Spleen (tissue), 11 donors: Measurements from ENCODE around the gene EBF4. TPM values are rescaled to one million over a fixed set of nuclear protein-coding genes. Genes with fewer than 3 reads are reported as not detected.

ENCODE experiments used
- DNase-seq: peaks from one replicate; pipeline ENCODE4 v3.0.0-alpha.2; 2020
- H3K27ac ChIP-seq, 8 donors: fragments of 200-600 bp; sonication (generic) in 7 of 8; 1 replicate in 4 of 8; 2 replicates in 4 of 8; pipeline versions ENCODE4 v1.5.0 to v1.8.0; 2016 to 2021; ENCODE audit warnings: inconsistent platforms in 4 of 8, mild to moderate bottlenecking in 4 of 8, moderate library complexity in 1 of 8
- H3K27me3 ChIP-seq, 7 donors: fragments of 200-600 bp; sonication (generic) in 6 of 7; replicated peaks in 1 of 7; 1 replicate in 4 of 7; 2 replicates in 3 of 7; pipeline versions ENCODE4 v1.5.0 to v1.8.0; 2016 to 2021; ENCODE audit warnings: inconsistent platforms in 3 of 7, mild to moderate bottlenecking in 1 of 7
- H3K36me3 ChIP-seq, 6 donors: fragments of 200-600 bp; sonication (generic) in 5 of 6; 1 replicate in 4 of 6; 2 replicates in 2 of 6; pipeline versions ENCODE4 v1.5.0 to v1.8.0; 2016 to 2021; ENCODE audit warnings: inconsistent platforms in 2 of 6
- H3K4me1 ChIP-seq, 6 donors: fragments of 200-600 bp; sonication (generic) in 5 of 6; 1 replicate in 3 of 6; 2 replicates in 3 of 6; pipeline versions ENCODE4 v1.5.0 to v1.8.0; 2016 to 2021; ENCODE audit warnings: inconsistent platforms in 3 of 6
- H3K4me3 ChIP-seq, 8 donors: fragments of 200-600 bp; sonication (generic) in 7 of 8; 1 replicate in 4 of 8; 2 replicates in 4 of 8; pipeline versions ENCODE4 v1.5.0 to v1.8.0; 2016 to 2021; ENCODE audit warnings: inconsistent platforms in 4 of 8, mild to moderate bottlenecking in 4 of 8, moderate library complexity in 2 of 8
- H3K9me3 ChIP-seq, 8 donors: fragments of 200-600 bp; sonication (generic) in 7 of 8; 1 replicate in 4 of 8; 2 replicates in 4 of 8; pipeline versions ENCODE4 v1.5.0 to v1.8.0; 2016 to 2021; ENCODE audit warnings: inconsistent platforms in 4 of 8
- POLR2A ChIP-seq, 3 donors: fragments of 450-650 bp; IDR thresholded peaks; one replicate each; pipeline ENCODE4 v1.5.1; 2017; ENCODE audit warnings: antibody characterized with exemption in 3 of 3, mild to moderate bottlenecking in 1 of 3
- POLR2AphosphoS5 ChIP-seq, 3 donors: sonication (generic); formaldehyde crosslinking; IDR thresholded peaks; one replicate each; pipeline ENCODE4 v1.5.1; 2017; ENCODE audit warnings: antibody characterized with exemption in 3 of 3
- WGBS, 5 donors: extraction: QIAGEN DNeasy Blood & Tissue Kit in 3 of 5; methylation state at CpG; one replicate each; pipeline versions ENCODE4 v1.1.5 to v1.1.7; 2013 to 2018; 5-methylcytosine and 5-hydroxymethylcytosine counted together
- intact Hi-C: fragments of 100-400 bp; cut with DNase I; formaldehyde crosslinking; loops from one replicate; pipeline ENCODE4 v1.15.0; 2023; ENCODE audit warnings: low total_unique reads
- polyA plus RNA-seq, 3 donors: library from polyadenylated mRNA; stranded (reverse); fragments of 200-250 nt; gene quantifications; one replicate each; pipeline ENCODE4 v1.2.1, GENCODE V29; 2013
- total RNA-seq, 7 donors: library from RNA; depleted of rRNA in 3 of 7; stranded (reverse); fragments of >200 nt in 3 of 7; fragmentation: NEBNext Ultra II Directional in 4 of 7; extraction: Animal tissue kit (Norgen Biotek cat#: 25700) in 4 of 7; gene quantifications; one replicate each; pipeline versions ENCODE4 v1.1.0 to v1.2.1, GENCODE V29; 2016 to 2021
- TF ChIP-seq, protein P1 (sequence below), 11 experiments: fragments of 200-600 bp in 7 of 11; fragments of 450-650 bp in 4 of 11; sonication (generic) in 4 of 11; IDR thresholded peaks in 8 of 11; conservative IDR thresholded peaks in 3 of 11; 1 replicate in 7 of 11; 2 replicates in 4 of 11; pipeline versions ENCODE4 v1.4.0 to v1.8.0; 2016 to 2021; ENCODE audit warnings: antibody characterized with exemption in 11 of 11, inconsistent platforms in 4 of 11, mild to moderate bottlenecking in 1 of 11
- donor health status: healthy with polysubstance abuse.
- donor health status: DM: no; HTN: no; CAD: no; lungs with moderate emphysema.
- donor health status: DM: no; HTN: no; CAD: no.
- donor health status: Bipolar disorder and iron deficiency.
- donor health status: healthy.
- donor health status: DM: no; HTN: no; CAD: no.
- donor health status: DM: yes; HTN: yes; CAD: no.

The EBF4 gene
- total and polyA plus RNA-seq, 10 donors, result 2.5 to 19.2 (median 6.4) TPM

GRCh38 chr20:2655331-2656116, 37.1 kb upstream of the EBF4 start:
- intact Hi-C loops, result no loop called here
- Histone ChIP-seq H3K27ac (peak overlapping the region in 1 of 8 donors; percentile 21), H3K36me3 (peaks cover 7 to 70% (median 65%) of the 10 kb centered on the region in 6 donors), H3K27me3 (no peaks in the 10 kb centered on the region), H3K9me3 (no peaks in the 10 kb centered on the region), H3K4me1 (peaks cover 17 to 62% (median 32%) of the 10 kb centered on the region in 6 donors), H3K4me3 (no peak overlapping the region)
- TF ChIP-seq POLR2A (IDR thresholded peaks at IDR 0.05), result no peak
- TF ChIP-seq, protein P1, sequence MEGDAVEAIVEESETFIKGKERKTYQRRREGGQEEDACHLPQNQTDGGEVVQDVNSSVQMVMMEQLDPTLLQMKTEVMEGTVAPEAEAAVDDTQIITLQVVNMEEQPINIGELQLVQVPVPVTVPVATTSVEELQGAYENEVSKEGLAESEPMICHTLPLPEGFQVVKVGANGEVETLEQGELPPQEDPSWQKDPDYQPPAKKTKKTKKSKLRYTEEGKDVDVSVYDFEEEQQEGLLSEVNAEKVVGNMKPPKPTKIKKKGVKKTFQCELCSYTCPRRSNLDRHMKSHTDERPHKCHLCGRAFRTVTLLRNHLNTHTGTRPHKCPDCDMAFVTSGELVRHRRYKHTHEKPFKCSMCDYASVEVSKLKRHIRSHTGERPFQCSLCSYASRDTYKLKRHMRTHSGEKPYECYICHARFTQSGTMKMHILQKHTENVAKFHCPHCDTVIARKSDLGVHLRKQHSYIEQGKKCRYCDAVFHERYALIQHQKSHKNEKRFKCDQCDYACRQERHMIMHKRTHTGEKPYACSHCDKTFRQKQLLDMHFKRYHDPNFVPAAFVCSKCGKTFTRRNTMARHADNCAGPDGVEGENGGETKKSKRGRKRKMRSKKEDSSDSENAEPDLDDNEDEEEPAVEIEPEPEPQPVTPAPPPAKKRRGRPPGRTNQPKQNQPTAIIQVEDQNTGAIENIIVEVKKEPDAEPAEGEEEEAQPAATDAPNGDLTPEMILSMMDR (IDR thresholded peaks at IDR 0.05 in 8 of 11, conservative IDR thresholded peaks at IDR 0.05 in 3 of 11), result no peak
- peak in 1 of 3 donors; percentile 25 for TF ChIP-seq POLR2AphosphoS5 (IDR thresholded peaks at IDR 0.05)
- WGBS, 5 donors, result 88 to 93% (median 92%) methylated on average over 16 to 17 of the region's 17 CpGs
- no peak for DNase-seq

GRCh38 chr20:2656471-2657117, 36.0 kb upstream of the EBF4 start:
- Histone ChIP-seq H3K27me3 (no peaks in the 10 kb centered on the region), H3K4me3 (no peak overlapping the region), H3K36me3 (peaks cover 7 to 81% (median 74%) of the 10 kb centered on the region in 6 donors), H3K27ac (no peak overlapping the region), H3K9me3 (no peaks in the 10 kb centered on the region), H3K4me1 (peaks cover 11 to 52% (median 25%) of the 10 kb centered on the region in 6 donors)
- 88 to 95% (median 92%) methylated on average over 12 of the region's 12 CpGs for WGBS, 5 donors
- intact Hi-C loops, result no loop called here
- no peak for TF ChIP-seq POLR2AphosphoS5 (IDR thresholded peaks at IDR 0.05)
- TF ChIP-seq, protein P1 (IDR thresholded peaks at IDR 0.05 in 8 of 11, conservative IDR thresholded peaks at IDR 0.05 in 3 of 11), result no peak
- no peak for DNase-seq

GRCh38 chr20:2657241-2657640, 35.3 kb upstream of the EBF4 start:
- TF ChIP-seq, protein P1 (IDR thresholded peaks at IDR 0.05 in 8 of 11, conservative IDR thresholded peaks at IDR 0.05 in 3 of 11), result no peak
- no peak for TF ChIP-seq POLR2AphosphoS5 (IDR thresholded peaks at IDR 0.05)
- TF ChIP-seq POLR2A (IDR thresholded peaks at IDR 0.05), result no peak
- Histone ChIP-seq H3K4me1 (peaks cover 11 to 54% (median 25%) of the 10 kb centered on the region in 6 donors), H3K36me3 (peaks cover 7 to 87% (median 81%) of the 10 kb centered on the region in 6 donors), H3K27ac (no peak overlapping the region), H3K4me3 (no peak overlapping the region), H3K9me3 (no peaks in the 10 kb centered on the region), H3K27me3 (no peaks in the 10 kb centered on the region)
- no peak for DNase-seq
- intact Hi-C loops, result no loop called here
- 69 to 96% (median 82%) methylated on average over 5 of the region's 5 CpGs for WGBS, 5 donors

DNA sequence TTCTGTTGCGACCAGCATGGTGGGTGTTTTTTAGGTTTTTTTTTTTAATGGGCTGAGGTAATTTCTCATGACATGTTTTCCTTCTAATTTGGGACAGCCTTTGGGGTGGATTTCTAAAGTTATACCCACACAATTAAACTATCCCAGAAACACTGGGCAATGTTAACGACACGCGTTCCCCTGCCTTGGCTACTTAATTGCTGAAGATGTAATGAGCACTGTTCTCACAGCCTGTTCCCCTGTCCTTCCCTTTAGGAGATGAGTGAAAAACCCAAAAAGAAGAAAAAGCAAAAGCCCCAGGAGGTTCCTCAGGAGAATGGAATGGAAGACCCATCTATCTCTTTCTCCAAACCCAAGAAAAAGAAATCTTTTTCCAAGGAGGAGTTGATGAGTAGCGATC, 34.9 kb upstream of the EBF4 start:
- Histone ChIP-seq H3K4me3 (no peak overlapping the region), H3K4me1 (peaks cover 11 to 58% (median 29%) of the 10 kb centered on the region in 6 donors), H3K36me3 (peaks cover 7 to 91% (median 83%) of the 10 kb centered on the region in 6 donors), H3K27ac (no peak overlapping the region), H3K27me3 (no peaks in the 10 kb centered on the region), H3K9me3 (no peaks in the 10 kb centered on the region)
- intact Hi-C loops, result no loop called here
- no peak for DNase-seq
- 80 to 93% (median 88%) methylated on average over 5 of the region's 5 CpGs for WGBS, 5 donors
- TF ChIP-seq POLR2A (IDR thresholded peaks at IDR 0.05), result no peak
- TF ChIP-seq, protein P1 (IDR thresholded peaks at IDR 0.05 in 8 of 11, conservative IDR thresholded peaks at IDR 0.05 in 3 of 11), result no peak
- TF ChIP-seq POLR2AphosphoS5 (IDR thresholded peaks at IDR 0.05), result no peak
